Urinary bladder (tissue), 4 donors: ENCODE data around the gene EHBP1L1. TPM values are rescaled to one million over a fixed set of nuclear protein-coding genes. Genes with fewer than 3 reads are reported as not detected.

ENCODE experiments used
- DNase-seq: peaks from one replicate; pipeline ENCODE4 v3.0.0-alpha.2; 2015; ENCODE audit errors: extremely low spot score
- H3K27ac ChIP-seq: one replicate; pipeline ENCODE4 v1.5.1; 2013; ENCODE audit warnings: low read depth, mild to moderate bottlenecking, moderate library complexity
- H3K36me3 ChIP-seq: one replicate; pipeline ENCODE4 v1.6.1; 2013; ENCODE audit warnings: mild to moderate bottlenecking, moderate library complexity; ENCODE audit not compliant: insufficient read depth
- H3K4me1 ChIP-seq: one replicate; pipeline ENCODE4 v1.6.1; 2013; ENCODE audit warnings: mild to moderate bottlenecking, moderate library complexity; ENCODE audit not compliant: insufficient read depth
- H3K4me3 ChIP-seq: one replicate; pipeline ENCODE4 v1.5.1; 2013; ENCODE audit warnings: low read depth, low read length
- WGBS: extraction: QIAGEN DNeasy Blood & Tissue Kit; methylation state at CpG from one replicate; pipeline ENCODE4 v1.1.7; 2013; 5-methylcytosine and 5-hydroxymethylcytosine counted together
- polyA plus RNA-seq: library from polyadenylated mRNA; stranded (reverse); fragments of 200-250 nt; gene quantifications from one replicate; pipeline ENCODE4 v1.2.3, GENCODE V29; 2013
- total RNA-seq: library from RNA; depleted of rRNA; stranded (reverse); fragments of >200 nt; gene quantifications from one replicate; pipeline ENCODE4 v1.2.3, GENCODE V29; 2014
- donor health status: healthy with polysubstance abuse.
- donor health status: healthy.

EHBP1L1 gene
- total and polyA plus RNA-seq, 2 donors: 45.9 to 178 TPM

DNA sequence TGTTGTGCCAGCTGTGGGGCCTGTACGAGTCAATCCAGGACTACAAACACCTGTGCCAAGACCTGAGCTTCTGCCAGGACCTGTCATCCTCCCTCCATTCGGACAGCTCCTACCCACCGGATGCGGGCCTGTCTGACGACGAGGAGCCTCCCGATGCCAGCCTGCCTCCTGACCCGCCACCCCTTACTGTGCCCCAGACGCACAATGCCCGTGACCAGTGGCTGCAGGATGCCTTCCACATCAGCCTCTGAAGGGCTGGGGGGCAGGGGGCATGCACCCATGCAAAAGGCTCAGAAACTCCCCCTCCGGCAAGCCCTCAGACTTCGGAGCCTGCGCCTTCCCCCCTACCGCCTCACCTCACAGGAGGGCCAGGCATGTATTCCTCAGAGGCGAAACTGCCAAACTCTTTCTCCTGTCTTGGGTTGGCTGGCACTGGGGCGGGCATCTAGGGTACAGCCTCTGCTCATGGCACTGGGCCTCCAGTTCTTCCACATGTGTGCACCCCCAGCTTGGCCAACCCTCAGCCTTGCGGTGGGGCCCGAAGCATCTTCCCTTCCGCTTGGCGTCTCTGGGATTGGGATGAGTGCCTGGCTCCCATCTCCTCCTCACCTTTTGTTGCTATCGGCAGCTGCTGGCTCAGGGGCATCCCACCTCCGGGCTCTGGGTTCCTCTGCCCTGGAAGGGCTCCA, 2.3 kb upstream of the EHBP1L1 start:
- Histone ChIP-seq H3K27ac (peak overlapping the region; percentile 63), H3K4me3 (peak overlapping the region; percentile 81), H3K36me3 (no peaks in the 10 kb centered on the region), H3K4me1 (no peaks in the 10 kb centered on the region)
- no peak for DNase-seq
- WGBS: 26% methylated on average over 22 of the region's 22 CpGs

- no peak for DNase-seq
- Histone ChIP-seq H3K27ac (peak overlapping the region; percentile 79), H3K4me3 (peak overlapping the region; percentile 81), H3K4me1 (no peaks in the 10 kb centered on the region), H3K36me3 (no peaks in the 10 kb centered on the region)
- under 1% methylated on average over 67 of the region's 67 CpGs for WGBS
These were observed 1.6 kb upstream of the EHBP1L1 start for GRCh38 chr11:65574109-65574810.

GRCh38 chr11:65574811-65575567, 864 bp upstream of the EHBP1L1 start:
- H3K4me3 ChIP-seq: peak overlapping the region; percentile 84
- no peak for DNase-seq
- WGBS: 19% methylated on average over 28 of the region's 28 CpGs
- H3K36me3 ChIP-seq: no peaks in the 10 kb centered on the region
- peak overlapping the region; percentile 80 for H3K27ac ChIP-seq
- H3K4me1 ChIP-seq: no peaks in the 10 kb centered on the region

DNA sequence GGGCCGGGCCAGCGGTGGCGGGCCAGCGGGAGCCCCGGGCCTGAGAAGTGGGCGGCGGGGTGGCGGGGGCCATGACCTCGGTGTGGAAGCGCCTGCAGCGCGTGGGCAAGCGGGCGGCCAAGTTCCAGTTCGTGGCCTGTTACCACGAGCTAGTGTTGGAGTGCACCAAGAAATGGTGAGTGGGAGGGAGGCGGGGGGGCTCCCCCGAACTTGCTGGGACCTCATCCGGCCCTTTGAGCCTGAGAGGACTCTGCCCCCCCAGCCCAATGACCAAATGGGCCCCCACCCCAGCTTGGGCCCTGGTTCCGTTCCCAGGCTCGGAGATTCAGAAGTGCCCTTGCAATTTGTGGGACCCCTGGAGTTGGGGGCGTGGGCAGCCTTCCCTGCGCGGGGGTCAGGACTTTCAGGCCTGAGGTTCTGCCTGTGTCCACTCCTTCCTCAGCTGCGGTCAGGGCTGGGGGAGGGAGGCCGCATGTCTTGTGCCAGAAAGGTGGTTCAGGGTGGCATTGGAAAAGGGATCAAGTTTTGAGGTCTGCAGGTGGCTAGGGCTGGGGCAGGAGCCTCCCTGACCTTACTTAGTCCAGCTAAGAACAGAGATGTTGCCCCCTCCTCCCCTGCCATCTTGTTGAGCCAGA, 496 bp downstream of the EHBP1L1 start:
- Histone ChIP-seq H3K27ac (peak overlapping the region; percentile 87), H3K4me1 (no peaks in the 10 kb centered on the region), H3K4me3 (peak overlapping the region; percentile 84), H3K36me3 (no peaks in the 10 kb centered on the region)
- DNase-seq: no peak
- WGBS: 3% methylated on average over 26 of the region's 26 CpGs

- WGBS: 18% methylated on average over 18 of the region's 18 CpGs
- Histone ChIP-seq H3K4me1 (no peaks in the 10 kb centered on the region), H3K36me3 (no peaks in the 10 kb centered on the region)
These were observed 1.3 kb downstream of the EHBP1L1 start for GRCh38 chr11:65576867-65577755.

GRCh38 chr11:65577756-65578109, 1.9 kb downstream of the EHBP1L1 start:
- no peaks in the 10 kb centered on the region for H3K4me1 ChIP-seq

More at GRCh38 chr11:65576867-65577755, 1.3 kb downstream of the EHBP1L1 start:
- Histone ChIP-seq H3K4me3 (peak overlapping the region; percentile 84), H3K27ac (peak overlapping the region; percentile 87)
- no peak for DNase-seq

DNA sequence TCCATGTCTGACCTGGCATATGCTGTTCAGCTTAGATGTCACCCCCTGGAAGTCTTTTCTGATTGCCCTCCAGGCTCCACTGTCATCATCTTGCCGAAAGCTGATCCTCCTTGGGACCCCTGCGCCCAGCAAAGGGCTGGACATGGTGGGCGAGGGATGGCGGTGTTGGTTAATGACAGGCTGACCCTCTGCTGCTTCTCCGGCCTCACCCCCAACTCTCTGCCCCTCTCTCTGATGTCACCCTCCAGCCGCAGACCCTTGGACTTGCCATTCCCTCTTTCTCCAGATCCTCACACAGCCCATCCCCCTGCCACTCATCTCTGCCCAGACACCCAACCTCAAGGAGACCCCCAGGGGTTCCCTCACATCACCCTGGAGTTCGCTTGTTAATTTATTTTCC, 2.3 kb downstream of the EHBP1L1 start:
- 79% methylated on average over 7 of the region's 7 CpGs for WGBS
- Histone ChIP-seq H3K4me1 (no peaks in the 10 kb centered on the region), H3K27ac (no peak overlapping the region), H3K4me3 (no peak overlapping the region), H3K36me3 (no peaks in the 10 kb centered on the region)
- no peak for DNase-seq

More at GRCh38 chr11:65577756-65578109, 1.9 kb downstream of the EHBP1L1 start:
- 32% methylated on average over 8 of the region's 8 CpGs for whole genome bisulfite sequencing
- H3K4me3 ChIP-seq: peak overlapping the region; percentile 84
- H3K27ac ChIP-seq: peak overlapping the region; percentile 12
- no peak for DNase-seq
- no peaks in the 10 kb centered on the region for H3K36me3 ChIP-seq

- Histone ChIP-seq H3K4me1 (no peaks in the 10 kb centered on the region), H3K27ac (no peak overlapping the region), H3K36me3 (no peaks in the 10 kb centered on the region), H3K4me3 (no peak overlapping the region)
- 71% methylated on average over 3 of the region's 3 CpGs for WGBS
- DNase-seq: no peak
These were observed 2.8 kb downstream of the EHBP1L1 start for GRCh38 chr11:65578667-65579066.

DNA sequence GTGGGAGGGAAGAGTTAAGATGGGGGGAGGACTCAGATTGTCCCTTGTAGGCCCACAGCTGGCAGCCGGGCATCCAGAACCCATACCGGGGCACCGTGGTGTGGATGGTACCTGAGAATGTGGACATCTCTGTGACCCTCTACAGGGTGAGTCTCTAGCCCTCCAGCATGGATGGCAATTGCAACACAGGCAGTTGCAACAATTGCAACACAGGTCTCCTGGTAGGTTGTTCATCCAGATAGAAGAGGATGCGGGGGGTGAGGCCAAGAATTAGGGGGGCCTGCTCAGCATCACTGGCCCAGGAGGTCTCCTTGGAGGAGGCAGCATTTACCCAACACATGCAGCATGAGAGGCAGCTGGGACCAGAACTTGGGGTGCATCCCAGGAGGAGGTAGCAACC, 3.4 kb downstream of the EHBP1L1 start:
- no peak for DNase-seq
- no peaks in the 10 kb centered on the region for H3K36me3 ChIP-seq
- no peaks in the 10 kb centered on the region for H3K4me1 ChIP-seq
- WGBS: 82% methylated on average over 4 of the region's 4 CpGs
- H3K4me3 ChIP-seq: no peak overlapping the region
- no peak overlapping the region for H3K27ac ChIP-seq

GRCh38 chr11:65580031-65580692, 4.3 kb downstream of the EHBP1L1 start:
- Histone ChIP-seq H3K36me3 (no peaks in the 10 kb centered on the region), H3K4me1 (no peaks in the 10 kb centered on the region), H3K4me3 (no peak overlapping the region), H3K27ac (no peak overlapping the region)
- 90% methylated on average over 19 of the region's 19 CpGs for WGBS
- DNase-seq: no peak

DNA sequence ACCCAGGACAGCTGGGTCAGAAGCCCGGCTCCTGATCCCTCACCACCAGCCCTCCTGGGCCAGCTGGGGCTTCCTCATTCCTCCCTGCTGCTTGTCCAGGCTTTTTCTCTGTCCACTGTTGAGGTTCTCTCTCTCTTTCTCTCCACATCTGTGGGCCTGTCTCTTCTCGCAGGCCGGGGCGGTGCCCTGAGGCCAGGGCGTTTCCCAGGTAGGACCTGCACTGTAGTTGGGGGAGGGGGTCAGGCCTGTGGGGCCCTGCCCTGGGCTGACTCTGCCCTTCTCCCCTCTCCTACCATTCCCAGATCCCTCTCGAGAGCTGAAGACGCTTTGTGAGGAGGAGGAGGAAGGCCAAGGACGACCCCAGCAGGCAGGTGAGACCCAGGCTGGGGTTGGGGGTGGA, 4.9 kb downstream of the EHBP1L1 start:
- WGBS: 87% methylated on average over 8 of the region's 8 CpGs
- DNase-seq: no peak
- Histone ChIP-seq H3K4me3 (no peak overlapping the region), H3K4me1 (no peaks in the 10 kb centered on the region), H3K27ac (no peak overlapping the region), H3K36me3 (no peaks in the 10 kb centered on the region)

- 91% methylated on average over 3 of the region's 3 CpGs for WGBS
- H3K27ac ChIP-seq: no peak overlapping the region
- DNase-seq: no peak
- no peak overlapping the region for H3K4me3 ChIP-seq
- no peaks in the 10 kb centered on the region for H3K36me3 ChIP-seq
- H3K4me1 ChIP-seq: no peaks in the 10 kb centered on the region
These were observed 6.1 kb downstream of the EHBP1L1 start for GRCh38 chr11:65581928-65582327.
